Skeletal muscle satellite cell (primary cell): ENCODE measurements around the gene NUDT16. TPM values are rescaled to one million over a fixed set of nuclear protein-coding genes. Genes with fewer than 3 reads are reported as not detected.

ENCODE experiments used
- H3K27me3 ChIP-seq: 2 replicates; pipeline ENCODE4 v1.7.0; 2013; ENCODE audit warnings: low read length; ENCODE audit not compliant: control insufficient read depth, insufficient read depth
- H3K36me3 ChIP-seq: 2 replicates; pipeline ENCODE4 v1.7.0; 2013; ENCODE audit warnings: mild to moderate bottlenecking, control low read depth, low read length; ENCODE audit not compliant: insufficient read depth
- H3K4me1 ChIP-seq: 2 replicates; pipeline ENCODE4 v1.7.0; 2013; ENCODE audit warnings: low read length; ENCODE audit not compliant: control insufficient read depth, insufficient read depth
- H3K4me2 ChIP-seq: 2 replicates; pipeline ENCODE4 v1.7.0; 2013; ENCODE audit warnings: mild to moderate bottlenecking, low read length
- H3K4me3 ChIP-seq: 2 replicates; pipeline ENCODE4 v1.7.0; 2013; ENCODE audit warnings: low read length
- H3K9ac ChIP-seq: 2 replicates; pipeline ENCODE4 v1.7.0; 2013; ENCODE audit warnings: mild to moderate bottlenecking, low read depth, low read length, moderate library complexity
- H3K9me3 ChIP-seq: replicated peaks from 2 replicates; pipeline ENCODE4 v1.7.0; 2013; ENCODE audit warnings: mild to moderate bottlenecking, control low read depth, low read length
- total RNA-seq: library from RNA; depleted of rRNA; stranded (reverse); fragments of >200 nt; gene quantifications from 2 replicates; pipeline ENCODE4 v1.2.3, GENCODE V29; 2012; rRNA removed

Gene NUDT16
- total RNA-seq = 13.2 and 13.3 TPM in 2 replicates

DNA sequence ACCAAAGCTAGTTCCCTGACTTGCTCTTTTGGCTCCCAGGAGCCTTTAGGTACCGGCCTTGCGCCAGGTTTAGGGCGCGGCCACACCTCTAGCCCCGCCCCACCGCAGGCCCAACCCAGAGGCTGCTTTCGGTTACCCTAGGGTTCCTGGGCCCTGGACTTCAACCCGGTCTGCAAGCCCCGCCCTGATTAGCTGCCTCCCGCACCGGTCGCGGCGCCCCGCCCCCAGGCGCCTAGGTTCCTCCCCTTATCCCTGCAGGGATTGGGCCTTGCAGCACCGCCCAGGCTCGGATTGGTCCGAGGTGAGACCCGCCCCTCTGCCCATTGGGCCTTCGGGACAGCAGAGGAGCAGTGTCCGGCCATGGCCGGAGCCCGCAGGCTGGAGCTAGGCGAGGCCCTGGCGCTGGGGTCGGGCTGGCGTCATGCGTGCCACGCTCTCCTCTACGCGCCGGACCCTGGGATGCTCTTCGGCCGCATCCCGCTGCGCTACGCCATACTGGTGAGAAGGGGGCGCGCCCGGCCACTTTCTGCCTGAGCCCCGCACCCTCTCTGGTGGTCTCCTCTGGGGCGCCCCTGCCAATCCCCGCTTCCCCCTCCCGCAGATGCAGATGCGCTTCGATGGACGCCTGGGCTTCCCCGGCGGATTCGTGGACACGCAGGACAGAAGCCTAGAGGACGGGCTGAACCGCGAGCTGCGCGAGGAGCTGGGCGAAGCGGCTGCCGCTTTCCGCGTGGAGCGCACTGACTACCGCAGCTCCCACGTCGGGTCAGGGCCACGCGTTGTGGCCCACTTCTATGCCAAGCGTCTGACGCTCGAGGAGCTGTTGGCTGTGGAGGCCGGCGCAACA is at the start of gene NUDT16:
Gene NUDT16 (plus strand): TSS at position 330 of the 847 bp plus-strand sequence. CDS start 31 bp downstream, at position 361.
- H3K4me3 ChIP-seq = peak within 1 kb of the TSS; percentile 97
- H3K36me3 ChIP-seq = peaks cover 7% of the 10 kb centered on the region
- H3K4me1 ChIP-seq = peaks cover 10% of the 10 kb centered on the region
- H3K9ac ChIP-seq = peak within 1 kb of the TSS; percentile 95
- no peaks in the 10 kb centered on the region for H3K9me3 ChIP-seq
- H3K4me2 ChIP-seq = peak within 1 kb of the TSS; percentile 97
- no peaks in the 10 kb centered on the region for H3K27me3 ChIP-seq

DNA sequence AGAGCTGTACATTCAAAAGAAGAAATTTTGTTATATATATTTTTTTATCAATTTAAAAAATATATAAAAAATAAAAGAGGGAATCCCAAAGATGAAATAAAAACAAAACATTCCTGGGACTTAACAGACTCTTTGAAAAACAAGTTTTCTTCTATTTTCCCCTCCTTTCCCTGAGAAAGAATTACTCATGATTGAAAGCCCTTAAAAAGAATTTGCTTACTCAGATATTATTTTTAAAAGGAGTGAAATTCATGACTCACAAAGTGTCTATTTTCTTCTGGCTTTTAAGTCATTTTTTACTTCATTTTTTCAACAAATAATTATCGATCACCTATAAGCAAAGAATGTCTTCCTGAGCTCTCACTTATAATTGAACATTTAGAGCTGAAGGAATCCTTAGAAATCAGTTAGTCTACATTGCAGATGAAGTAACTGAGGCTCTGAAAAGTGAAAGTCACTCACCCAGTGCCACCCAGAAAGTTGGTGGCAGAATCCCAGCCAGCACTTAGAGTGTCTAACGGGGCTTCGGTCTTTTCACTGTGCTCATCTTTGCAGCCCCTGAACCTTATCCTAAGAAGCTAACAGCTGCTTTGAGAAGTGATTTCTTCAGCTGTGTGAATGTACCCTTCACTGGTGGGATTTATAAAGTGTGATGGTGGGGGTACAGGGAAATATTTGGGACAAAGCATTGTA is 42.5 kb upstream of the NUDT16 start:
- no peaks in the 10 kb centered on the region for H3K36me3 ChIP-seq
- peak overlapping the region; percentile 35 for H3K4me3 ChIP-seq
- no peaks in the 10 kb centered on the region for H3K27me3 ChIP-seq
- H3K9me3 ChIP-seq = no peaks in the 10 kb centered on the region
- H3K4me2 ChIP-seq = peak overlapping the region; percentile 60
- H3K9ac ChIP-seq = no peak overlapping the region
- H3K4me1 ChIP-seq = peaks cover 12% of the 10 kb centered on the region

GRCh38 chr3:131341761-131342160 is 39.8 kb upstream of the NUDT16 start:
- H3K36me3 ChIP-seq = no peaks in the 10 kb centered on the region
- H3K9ac ChIP-seq = no peak overlapping the region
- no peaks in the 10 kb centered on the region for H3K9me3 ChIP-seq
- H3K27me3 ChIP-seq = no peaks in the 10 kb centered on the region
- H3K4me2 ChIP-seq = no peak overlapping the region
- H3K4me1 ChIP-seq = peaks cover 12% of the 10 kb centered on the region
- H3K4me3 ChIP-seq = no peak overlapping the region

DNA sequence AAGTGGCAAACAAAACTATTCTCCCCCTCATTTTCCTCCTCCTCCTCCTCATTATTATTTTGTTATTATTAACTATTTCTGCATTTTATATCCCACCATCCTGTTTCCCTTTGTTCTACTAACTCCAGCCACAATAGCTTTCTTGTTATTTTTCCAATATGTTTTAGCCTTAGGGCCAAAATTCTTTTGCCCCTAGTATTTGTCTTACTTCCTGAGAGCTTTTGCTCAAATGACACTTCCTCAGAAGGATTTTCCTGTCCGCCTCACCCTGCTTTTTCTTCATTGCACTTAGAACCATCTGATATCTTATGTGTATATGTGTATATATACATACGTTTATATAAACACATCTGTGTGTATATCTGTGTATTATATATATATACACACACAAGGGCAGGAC is 32.7 kb upstream of the NUDT16 start:
- Histone ChIP-seq H3K4me1 (peaks cover 11% of the 10 kb centered on the region), H3K4me2 (no peak overlapping the region), H3K9me3 (no peaks in the 10 kb centered on the region), H3K4me3 (no peak overlapping the region), H3K9ac (no peak overlapping the region), H3K36me3 (no peaks in the 10 kb centered on the region), H3K27me3 (no peaks in the 10 kb centered on the region)

GRCh38 chr3:131349454-131349853 is 32.1 kb upstream of the NUDT16 start:
- Histone ChIP-seq H3K9me3 (no peaks in the 10 kb centered on the region), H3K27me3 (no peaks in the 10 kb centered on the region), H3K9ac (no peak overlapping the region), H3K4me2 (no peak overlapping the region), H3K4me3 (no peak overlapping the region), H3K36me3 (no peaks in the 10 kb centered on the region), H3K4me1 (peaks cover 11% of the 10 kb centered on the region)

DNA sequence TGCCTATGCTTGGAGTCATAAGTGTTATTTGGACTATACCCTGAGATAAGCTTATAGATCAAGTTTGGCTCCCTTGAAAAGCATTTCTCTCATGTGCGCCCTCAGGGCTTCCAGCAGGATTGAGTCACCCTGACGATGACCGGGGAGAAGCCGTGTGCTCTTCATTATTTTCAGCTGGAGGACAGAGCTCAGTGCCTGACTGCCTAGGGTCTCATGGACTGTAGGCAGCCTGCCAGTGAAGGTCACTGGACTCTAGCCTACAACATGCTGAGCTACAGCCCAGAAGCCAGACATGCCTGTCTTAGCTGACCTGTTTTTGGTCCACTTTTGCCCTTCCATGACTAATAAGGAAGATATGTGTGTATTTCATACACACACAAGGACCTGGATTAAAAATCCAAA is 31.6 kb upstream of the NUDT16 start:
- Histone ChIP-seq H3K9me3 (no peaks in the 10 kb centered on the region), H3K27me3 (no peaks in the 10 kb centered on the region), H3K4me3 (no peak overlapping the region)

GRCh38 chr3:131350506-131350905 is 31.1 kb upstream of the NUDT16 start:
- Histone ChIP-seq H3K4me2 (no peak overlapping the region), H3K9me3 (no peaks in the 10 kb centered on the region), H3K9ac (no peak overlapping the region), H3K4me3 (no peak overlapping the region), H3K36me3 (no peaks in the 10 kb centered on the region), H3K27me3 (no peaks in the 10 kb centered on the region), H3K4me1 (peaks cover 11% of the 10 kb centered on the region)

More for the DNA sequence above, 31.6 kb upstream of the NUDT16 start:
- Histone ChIP-seq H3K36me3 (no peaks in the 10 kb centered on the region), H3K9ac (no peak overlapping the region), H3K4me1 (peaks cover 11% of the 10 kb centered on the region), H3K4me2 (no peak overlapping the region)

- Histone ChIP-seq H3K9ac (no peak overlapping the region), H3K9me3 (no peaks in the 10 kb centered on the region), H3K4me3 (no peak overlapping the region), H3K4me1 (peaks cover 11% of the 10 kb centered on the region), H3K4me2 (no peak overlapping the region), H3K36me3 (no peaks in the 10 kb centered on the region), H3K27me3 (no peaks in the 10 kb centered on the region)
These were observed 28.3 kb upstream of the NUDT16 start for GRCh38 chr3:131353016-131353877.

GRCh38 chr3:131353986-131354385 is 27.6 kb upstream of the NUDT16 start:
- Histone ChIP-seq H3K9me3 (no peaks in the 10 kb centered on the region), H3K4me1 (peaks cover 11% of the 10 kb centered on the region), H3K27me3 (no peaks in the 10 kb centered on the region), H3K9ac (no peak overlapping the region), H3K4me2 (no peak overlapping the region), H3K36me3 (no peaks in the 10 kb centered on the region), H3K4me3 (no peak overlapping the region)

- no peaks in the 10 kb centered on the region for H3K36me3 ChIP-seq
- H3K27me3 ChIP-seq = no peaks in the 10 kb centered on the region
- no peaks in the 10 kb centered on the region for H3K4me1 ChIP-seq
- H3K9ac ChIP-seq = no peak overlapping the region
- no peaks in the 10 kb centered on the region for H3K9me3 ChIP-seq
- H3K4me2 ChIP-seq = no peak overlapping the region
- H3K4me3 ChIP-seq = no peak overlapping the region
These were observed 25.5 kb upstream of the NUDT16 start for GRCh38 chr3:131356006-131356595.

- peaks cover 7% of the 10 kb centered on the region for H3K4me1 ChIP-seq
- no peaks in the 10 kb centered on the region for H3K9me3 ChIP-seq
- H3K27me3 ChIP-seq = no peaks in the 10 kb centered on the region
- H3K36me3 ChIP-seq = no peaks in the 10 kb centered on the region
- no peak overlapping the region for H3K4me3 ChIP-seq
- no peak overlapping the region for H3K9ac ChIP-seq
- H3K4me2 ChIP-seq = no peak overlapping the region
These were observed 24.3 kb upstream of the NUDT16 start for GRCh38 chr3:131357275-131357674.
